H1 (cell line): ENCODE data around the gene CTIF. TPM values are rescaled to one million over a fixed set of nuclear protein-coding genes. Genes with fewer than 3 reads are reported as not detected.

Source experiments
- CBX8 ChIP-seq: fragments of 300-800, 300-1000 bp; sonication (generic); IDR thresholded peaks from 2 replicates; pipeline ENCODE4 v1.7.1; 2016; ENCODE audit warnings: low read depth, low read length, borderline replicate concordance
- CEBPB ChIP-seq: IDR thresholded peaks from 2 replicates; pipeline ENCODE4 v1.6.1; 2012; ENCODE audit warnings: low read depth, low read length
- MAFK ChIP-seq: IDR thresholded peaks from 2 replicates; pipeline ENCODE4 v1.6.1; 2012; ENCODE audit warnings: low read depth, mild to moderate bottlenecking, improper control_type of control experiment, low read length
- NRF1 ChIP-seq: IDR thresholded peaks from 2 replicates; pipeline ENCODE4 v1.6.1; 2011; ENCODE audit warnings: mild to moderate bottlenecking, low read depth, low read length, improper control_type of control experiment
- RAD21 ChIP-seq, 2 experiments: IDR thresholded peaks in 1 of 2; conservative IDR thresholded peaks in 1 of 2; 2 replicates each; pipeline ENCODE4 v1.6.1; 2011; ENCODE audit warnings: low read depth in 2 of 2, low read length in 2 of 2, improper control_type of control experiment in 1 of 2, inconsistent platforms in 1 of 2, mild to moderate bottlenecking in 1 of 2, moderate library complexity in 1 of 2
- polyA plus RNA-seq, 7 experiments: library from polyadenylated mRNA; depleted of rRNA in 3 of 7; stranded (reverse) in 5 of 7; unstranded in 2 of 7; fragments of >200 nt in 5 of 7; fragments of 200-250 nt in 2 of 7; gene quantifications; 1 replicate in 5 of 7; 2 replicates in 1 of 7; 4 replicates in 1 of 7; pipeline versions ENCODE4 v1.2.1 to v1.2.3, GENCODE V29; 2011 to 2013; ENCODE audit warnings: missing spikeins in 2 of 7, mixed read lengths in 2 of 7
- total RNA-seq: library from RNA; stranded (reverse); fragmentation: NEBNext Ultra II Directional; extraction: Animal tissue kit (Norgen Biotek cat#: 25700); gene quantifications from 2 replicates; pipeline ENCODE4 v1.2.1, GENCODE V29; 2021

CTIF gene
- total and polyA plus RNA-seq, 2 of the 8 experiments (the other 6 are each of a cell fraction or from before 2014, with no cell fraction given) = 9.0 to 17.8 TPM

DNA sequence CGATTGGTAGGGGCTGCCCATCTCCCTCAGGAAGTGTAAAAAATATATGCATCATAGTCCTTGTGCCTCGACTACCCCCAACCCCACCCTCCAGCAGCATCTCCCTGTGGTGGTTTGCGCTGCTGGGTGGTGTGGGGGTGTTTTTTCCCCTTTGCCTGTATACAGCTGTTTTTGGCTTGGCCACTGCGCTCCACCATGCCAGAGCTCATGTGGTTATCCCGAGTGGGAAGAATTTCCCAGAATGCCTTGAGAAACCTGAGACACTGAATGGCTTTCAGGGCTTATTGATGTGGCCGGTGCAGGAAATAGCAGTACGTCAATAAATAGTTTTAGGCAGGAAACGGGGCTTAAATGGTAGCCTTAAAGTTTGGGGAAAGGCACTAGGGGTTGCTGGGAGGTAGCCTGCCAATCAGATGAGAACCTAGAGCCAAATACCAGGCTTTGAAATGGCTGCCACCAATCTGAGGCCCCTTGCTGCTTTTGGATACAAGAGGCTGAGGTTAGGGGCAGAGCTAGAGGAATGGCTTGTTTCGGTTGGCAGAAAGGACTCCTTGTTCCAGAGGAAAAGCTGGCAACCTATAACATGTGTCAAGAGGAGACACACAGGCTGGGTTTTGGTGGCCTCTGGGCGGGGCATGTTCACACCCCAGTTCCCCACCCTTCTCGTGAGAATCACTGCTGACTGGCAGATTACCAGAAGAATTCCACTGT, 267.9 kb downstream of the CTIF start (continued):
- TF ChIP-seq CBX8 = no peak
- no peak for TF ChIP-seq NRF1
- TF ChIP-seq RAD21 (IDR thresholded peaks at IDR 0.05 in 1 of 2, conservative IDR thresholded peaks at IDR 0.05 in 1 of 2; ENCODE audit: low read depth in 2 of 2, low read length in 2 of 2) = no peak
- TF ChIP-seq MAFK = no peak
- TF ChIP-seq CEBPB = no peak
- TF ChIP-seq, all 59 proteins: peak for 0
